CD4-positive, alpha-beta T cell treated with Interleukin-4 for 1 hour (primary cell): ENCODE measurements around the gene SNRPA1.

ENCODE experiments used
- DNase-seq, 2 donors: peaks; one replicate each; pipeline ENCODE4 v3.0.0-alpha.2; 2020 to 2022

The SNRPA1 gene

GRCh38 chr15:101318147-101318819, 23.2 kb upstream of the SNRPA1 start:
- DNase-seq, result no peak

GRCh38 chr15:101317336-101317872, 22.4 kb upstream of the SNRPA1 start:
- no peak for DNase-seq

GRCh38 chr15:101316529-101316928, 21.5 kb upstream of the SNRPA1 start:
- no peak for DNase-seq

- DNase-seq, result no peak
Observed at GRCh38 chr15:101315736-101316135, 20.7 kb upstream of the SNRPA1 start.

GRCh38 chr15:101314336-101315125, 19.5 kb upstream of the SNRPA1 start:
- DNase-seq, result no peak

- no peak for DNase-seq
Observed at GRCh38 chr15:101313041-101313761, 18.2 kb upstream of the SNRPA1 start.

GRCh38 chr15:101310508-101310907, 15.5 kb upstream of the SNRPA1 start:
- DNase-seq, result no peak

GRCh38 chr15:101310161-101310480, 15.1 kb upstream of the SNRPA1 start:
- DNase-seq, result no peak

GRCh38 chr15:101309436-101310160, 14.6 kb upstream of the SNRPA1 start:
- no peak for DNase-seq

- no peak for DNase-seq
Observed at GRCh38 chr15:101308604-101309435, 13.8 kb upstream of the SNRPA1 start.

- no peak for DNase-seq
Observed at GRCh38 chr15:101307897-101308603, 13.0 kb upstream of the SNRPA1 start.

GRCh38 chr15:101307048-101307896, 12.2 kb upstream of the SNRPA1 start:
- no peak for DNase-seq

GRCh38 chr15:101306341-101307047, 11.4 kb upstream of the SNRPA1 start:
- no peak for DNase-seq

GRCh38 chr15:101305820-101306255, 10.8 kb upstream of the SNRPA1 start:
- DNase-seq, result no peak

GRCh38 chr15:101303408-101303807, 8.4 kb upstream of the SNRPA1 start:
- DNase-seq, result no peak

GRCh38 chr15:101296418-101297405, 1.7 kb upstream of the SNRPA1 start:
- DNase-seq, result no peak

- DNase-seq, result no peak
Observed at GRCh38 chr15:101295607-101296161, 636 bp upstream of the SNRPA1 start.

GRCh38 chr15:101293122-101293521, 1.9 kb downstream of the SNRPA1 start:
- DNase-seq, result no peak
